Measurements from ENCODE around the gene PAX3.

- TF ChIP-seq EZH2 (IDR thresholded peaks at IDR 0.05; ENCODE audit: borderline replicate concordance, low read depth, low read length, severe bottlenecking), result no peak
- TF ChIP-seq CTCF (IDR thresholded peaks at IDR 0.05; ENCODE audit: borderline replicate concordance, extremely low read depth, low read length, poor library complexity, severe bottlenecking), result no peak
These were observed 3.6 kb upstream of the PAX3 start for GRCh38 chr2:222302178-222303018.
